Stimulated activated CD4-positive, alpha-beta T cell treated with anti-CD3 and anti-CD28 coated beads, Interleukin-4, amount 100 ng/mL, for 4 hours (primary cell): ENCODE results near the gene TAOK3.

ENCODE experiments used
- DNase-seq, 2 experiments: peaks; one replicate each; pipeline ENCODE4 v3.0.0-alpha.2; 2020

TAOK3 gene

GRCh38 chr12:118127867-118128266, 244.8 kb downstream of the TAOK3 start:
- DNase-seq = no peak

GRCh38 chr12:118126119-118126757, 246.5 kb downstream of the TAOK3 start:
- DNase-seq = no peak

DNA sequence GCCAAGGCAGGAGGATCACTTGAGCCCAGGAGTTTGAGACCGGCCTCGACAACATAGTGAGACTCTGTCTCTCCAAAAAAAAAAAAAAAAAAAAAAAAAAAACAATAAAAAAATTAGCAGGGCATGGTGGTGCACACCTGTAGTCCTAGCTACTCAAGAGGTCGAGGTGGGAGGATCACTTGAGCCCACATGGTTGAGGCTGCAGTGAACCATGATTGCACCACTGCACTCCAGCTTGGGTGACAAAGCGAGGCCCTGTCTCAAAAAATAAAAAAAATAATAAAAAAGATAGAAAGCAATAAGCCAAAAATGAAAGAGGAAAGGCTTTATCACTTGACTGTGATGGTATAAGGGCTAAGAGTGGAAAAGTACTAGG, 247.0 kb downstream of the TAOK3 start:
- no peak for DNase-seq

DNA sequence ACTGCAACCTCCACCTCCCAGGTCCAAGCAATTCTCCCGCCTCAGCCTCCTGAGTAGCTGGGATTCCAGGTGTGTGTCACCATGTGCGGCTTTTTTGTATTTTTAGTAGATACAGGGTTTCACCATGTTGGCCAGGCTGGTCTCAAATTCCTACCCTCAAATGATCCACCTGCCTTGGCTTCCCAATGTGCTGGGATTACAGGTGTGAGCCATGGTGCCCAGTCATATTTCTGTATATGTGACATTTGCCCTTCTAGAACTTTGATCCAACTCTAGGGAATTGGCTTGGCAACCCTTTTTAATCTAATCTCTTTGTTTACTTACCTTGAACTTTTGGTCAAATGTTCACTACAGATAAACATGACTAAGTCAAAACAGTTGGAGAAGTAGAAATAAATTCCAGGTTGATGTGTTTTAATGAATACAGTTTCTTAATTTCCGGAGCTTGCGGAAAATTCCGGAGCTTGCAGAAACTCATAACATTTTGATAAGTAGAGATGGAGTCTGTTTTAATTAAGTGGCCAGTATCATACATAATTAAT, 248.3 kb downstream of the TAOK3 start:
- no peak for DNase-seq

- DNase-seq = no peak
Observed at GRCh38 chr12:118122264-118122663, 250.4 kb downstream of the TAOK3 start.

DNA sequence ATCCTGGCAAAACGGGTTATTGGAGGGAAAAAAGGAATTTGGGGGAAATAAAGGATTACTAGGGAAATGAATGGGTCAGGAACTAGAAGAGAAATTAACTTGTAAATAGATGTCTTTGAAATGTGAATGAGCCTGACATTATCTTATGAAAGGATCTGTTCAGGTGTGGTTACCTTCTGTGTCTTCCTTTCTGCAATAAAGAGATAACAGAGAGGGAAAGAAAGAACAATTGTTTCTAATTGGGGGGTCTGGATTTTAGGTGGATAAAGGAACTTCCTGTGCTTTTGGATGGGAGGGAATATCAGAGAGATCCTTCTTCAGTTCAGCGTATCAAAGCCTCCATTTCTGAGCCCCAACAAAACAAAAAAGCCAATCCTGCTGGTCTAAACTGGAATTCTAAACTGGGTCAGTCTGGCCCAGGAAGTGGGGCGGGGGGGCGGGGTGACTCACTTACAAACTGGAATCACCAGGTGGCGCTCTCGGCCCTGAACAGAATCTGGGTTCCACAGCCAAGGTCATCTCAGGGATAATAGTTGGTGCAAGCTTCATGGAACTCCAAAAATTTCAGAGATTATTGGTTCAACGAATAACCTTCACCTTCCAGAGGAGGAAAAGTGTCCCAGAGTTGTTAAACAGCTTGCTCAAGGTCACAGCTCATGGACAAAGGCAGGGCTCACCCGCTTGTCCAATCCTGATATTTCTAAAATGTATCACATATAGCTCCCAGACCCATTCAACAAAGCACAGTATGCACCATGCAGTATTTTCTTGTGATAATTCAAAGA, 251.9 kb downstream of the TAOK3 start:
- DNase-seq = peak; percentile 35 to 59

- no peak for DNase-seq
Observed at GRCh38 chr12:118119449-118119879, 253.2 kb downstream of the TAOK3 start.

DNA sequence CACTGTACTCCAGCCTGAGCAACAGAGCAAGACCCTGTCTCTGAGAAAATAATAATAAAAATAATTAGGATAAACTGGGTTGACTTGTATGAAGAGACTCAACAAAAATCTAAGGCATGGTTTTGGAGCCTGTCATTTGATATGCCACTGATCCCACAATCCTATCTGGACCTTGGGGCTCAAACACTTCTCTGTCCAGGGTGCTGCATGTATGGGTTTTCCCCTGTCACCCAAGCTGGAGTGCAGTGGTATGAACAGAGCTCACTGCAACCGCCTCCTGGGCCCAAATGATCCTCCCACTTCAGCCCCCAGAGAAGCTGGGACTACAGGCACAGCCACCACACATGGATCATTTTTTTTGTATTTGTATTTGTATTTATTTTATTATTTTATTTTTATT, 263.6 kb downstream of the TAOK3 start:
- DNase-seq = no peak

DNA sequence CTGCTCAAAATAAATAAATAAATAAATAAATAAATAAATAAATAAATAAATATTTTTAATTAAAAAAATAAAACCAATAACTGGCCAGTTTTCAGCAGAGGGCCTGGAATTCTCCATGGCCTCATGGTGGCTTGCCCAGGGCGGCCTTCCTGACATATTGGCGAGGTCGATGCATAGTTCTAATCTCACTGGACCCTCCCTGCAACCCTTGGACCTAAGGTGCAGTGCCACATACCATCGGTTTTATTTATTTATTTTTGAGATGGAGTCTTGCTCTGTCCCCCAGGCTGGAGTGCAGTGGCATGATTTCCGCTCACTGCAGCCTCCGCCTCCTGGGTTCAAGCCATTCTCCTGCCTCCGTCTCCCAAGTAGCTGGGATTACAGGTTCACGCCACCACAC, 265.0 kb downstream of the TAOK3 start:
- DNase-seq = no peak

DNA sequence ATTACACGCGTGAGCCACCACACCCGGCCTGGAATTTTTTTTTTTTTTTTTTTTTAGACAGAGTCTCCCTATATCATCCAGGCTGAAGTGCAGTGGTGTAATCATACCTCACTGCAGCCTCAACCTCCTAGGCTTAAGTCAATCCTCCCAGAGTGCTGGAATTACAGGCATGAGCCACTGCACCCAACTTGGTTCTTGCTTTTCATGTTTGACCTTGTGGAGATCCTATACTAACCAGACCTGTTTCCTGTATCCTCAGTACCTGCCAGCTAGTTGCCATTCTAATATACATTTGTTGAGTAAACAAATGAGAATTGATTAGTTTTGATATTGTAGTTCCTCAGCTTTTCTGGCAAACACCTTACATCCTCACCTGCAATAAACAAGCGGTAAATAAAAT, 265.7 kb downstream of the TAOK3 start:
- no peak for DNase-seq

DNA sequence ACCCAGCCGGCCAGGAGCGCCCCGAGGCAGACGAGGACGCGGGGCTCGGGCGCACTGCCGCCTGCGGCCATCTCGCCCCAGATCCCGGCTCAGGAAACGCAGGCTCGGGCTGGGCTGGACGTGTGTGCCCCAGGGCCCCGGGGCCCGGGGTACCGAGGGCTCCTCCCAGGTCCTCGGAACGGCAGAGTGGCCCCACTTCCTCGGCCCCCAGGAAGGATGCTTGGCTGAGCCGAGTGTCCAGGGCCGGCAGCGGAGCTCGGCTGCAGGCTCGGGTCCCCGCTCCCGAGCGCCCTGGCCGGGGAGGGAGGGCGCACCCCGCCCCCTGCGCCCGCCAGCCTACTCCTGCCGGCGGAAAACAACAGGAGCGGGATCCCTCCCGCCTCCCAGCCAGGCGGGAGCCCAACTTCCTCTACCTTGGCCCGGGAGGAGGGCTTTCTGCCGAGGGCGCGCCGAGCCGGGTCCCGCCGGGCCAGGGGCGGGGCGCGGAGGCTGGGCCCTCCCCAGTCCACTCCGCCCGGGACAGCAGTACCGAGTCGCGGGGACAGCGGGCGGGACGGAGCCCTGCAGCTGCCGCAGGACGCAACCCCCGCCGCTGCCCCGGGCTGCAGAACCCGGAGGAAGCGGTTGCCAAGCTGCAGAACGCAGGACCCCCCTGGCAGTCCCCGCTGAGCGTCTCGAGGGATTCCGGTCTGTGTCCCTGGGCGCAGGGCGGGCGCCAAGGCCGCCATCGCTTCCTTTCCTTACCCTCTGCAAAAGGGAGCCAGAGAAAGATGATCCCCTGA, 268.9 kb downstream of the TAOK3 start, which contains the start of gene VSIG10:
VSIG10 (minus strand) TSS at position 411 of the 782 bp plus-strand sequence; CDS start at position 71, 340 bp downstream.
- peak in 1 of 2 experiments; percentile 7 for DNase-seq

- DNase-seq = peak in 1 of 2 experiments; percentile 1
Observed at GRCh38 chr12:118103201-118103600, 269.5 kb downstream of the TAOK3 start.

DNA sequence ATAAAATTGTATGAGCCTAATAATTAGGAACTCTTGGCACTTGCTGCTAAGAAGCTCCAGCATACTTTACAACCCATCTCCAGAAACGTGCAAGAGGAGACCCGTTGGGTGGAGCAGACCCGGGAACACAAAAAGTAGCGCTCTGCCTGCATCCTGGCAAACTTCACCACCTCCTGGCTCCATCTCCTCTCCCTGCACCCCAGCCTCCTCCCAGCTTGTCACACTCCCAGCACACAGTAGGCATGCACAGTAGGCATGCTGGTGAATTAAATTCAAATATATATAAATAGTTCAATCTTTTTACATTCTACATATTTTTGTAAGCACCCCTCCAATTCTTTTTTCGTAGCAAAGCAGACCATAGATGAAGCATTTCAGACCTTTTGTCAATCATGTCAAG, 270.1 kb downstream of the TAOK3 start:
- no peak for DNase-seq

DNA sequence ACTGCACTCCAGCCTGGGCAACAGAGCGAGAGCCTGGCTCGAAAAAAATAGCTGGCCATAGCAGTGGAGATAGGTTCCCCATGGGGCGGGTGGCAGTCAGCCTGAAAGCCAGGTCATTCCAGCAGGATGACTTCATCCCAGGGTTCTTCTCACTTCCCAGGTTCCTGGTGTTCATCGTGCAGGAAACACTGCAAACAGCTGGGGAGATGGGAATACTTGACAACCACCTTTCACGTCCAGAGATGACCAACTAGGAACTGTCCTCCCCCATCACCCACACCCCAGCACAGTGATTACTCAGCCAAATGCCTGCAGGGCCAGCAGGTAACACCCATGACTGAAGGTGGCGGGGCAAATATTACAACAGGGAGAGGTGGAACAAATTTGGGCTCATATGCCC, 270.6 kb downstream of the TAOK3 start:
- DNase-seq = no peak

DNA sequence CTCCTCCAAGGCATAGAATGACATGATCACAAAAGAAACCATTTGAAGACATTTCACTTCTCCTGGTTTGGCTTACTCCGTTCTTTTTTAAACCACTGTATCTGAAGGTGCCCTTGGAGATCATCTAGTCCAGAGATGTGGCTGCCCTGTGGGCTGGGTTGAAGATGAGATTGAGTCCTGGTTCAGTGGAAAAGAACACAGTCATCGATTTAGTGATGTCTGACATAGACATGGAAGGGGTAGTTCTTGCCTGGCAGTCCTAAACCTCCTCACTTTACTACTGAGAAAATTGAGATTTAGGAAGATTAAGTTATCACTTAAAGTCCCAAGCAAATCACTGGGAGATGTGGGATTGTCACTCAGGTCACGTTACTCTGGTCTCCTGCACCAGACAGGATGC, 271.7 kb downstream of the TAOK3 start:
- DNase-seq = no peak
